Activated T-cell treated with anti-CD3 and anti-CD28 coated beads for 4 hours (primary cell): ENCODE data around the gene ALDH1L2.
"Not testable (repeated sequence)": the region's sequence is repeated elsewhere in the genome, so short reads cannot be mapped to it uniquely, and the experiment has no call there.

Source experiments
- DNase-seq: peaks from one replicate; pipeline ENCODE4 v3.0.0-alpha.2; 2020

ALDH1L2 gene

DNA sequence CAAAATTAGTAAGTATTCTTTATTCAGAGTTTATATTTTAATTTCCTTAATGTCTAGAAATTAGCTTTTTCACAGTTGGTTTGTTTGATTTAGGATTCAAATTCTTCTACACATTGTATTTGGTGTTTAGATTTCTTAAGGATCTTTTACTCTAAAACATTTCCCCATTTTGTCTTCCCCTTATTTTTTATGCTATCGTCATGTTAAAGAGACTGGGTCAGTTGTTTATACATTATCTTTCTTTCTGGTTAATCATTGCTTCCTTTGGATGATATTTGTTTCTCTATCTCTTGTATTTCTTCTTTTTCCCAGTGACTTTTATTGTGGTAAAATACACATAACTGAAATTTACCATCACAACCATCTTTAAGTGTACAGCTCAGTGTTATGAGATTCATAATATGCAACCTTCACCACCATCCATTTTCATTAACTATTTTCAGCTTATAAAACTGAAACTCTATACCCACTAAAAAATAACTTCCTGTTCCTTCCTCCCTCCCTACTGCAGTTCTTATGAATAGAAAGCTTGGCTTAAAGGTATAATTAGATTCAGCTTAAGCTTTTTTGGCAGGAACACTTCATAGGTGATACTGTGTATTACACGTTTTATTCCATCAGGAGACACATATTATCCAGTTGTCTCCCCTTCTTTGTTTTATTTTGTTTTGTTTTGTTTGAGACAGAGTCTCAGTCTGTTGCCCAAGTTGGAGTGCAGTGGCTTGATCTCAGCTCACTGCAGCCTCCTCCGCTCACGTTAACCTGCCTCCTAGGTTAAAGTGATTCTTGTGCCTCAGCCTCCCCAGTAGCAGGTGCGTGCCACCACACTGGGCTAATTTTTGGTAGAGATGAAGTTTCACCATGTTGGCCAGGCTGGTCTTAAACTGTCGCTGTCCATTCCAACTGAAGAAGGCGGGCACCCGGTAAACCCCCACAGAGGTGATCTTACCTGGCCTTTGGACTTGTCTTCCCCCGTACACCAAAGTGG lies 53.1 kb downstream of the ALDH1L2 start:
- no peak for DNase-seq

DNA sequence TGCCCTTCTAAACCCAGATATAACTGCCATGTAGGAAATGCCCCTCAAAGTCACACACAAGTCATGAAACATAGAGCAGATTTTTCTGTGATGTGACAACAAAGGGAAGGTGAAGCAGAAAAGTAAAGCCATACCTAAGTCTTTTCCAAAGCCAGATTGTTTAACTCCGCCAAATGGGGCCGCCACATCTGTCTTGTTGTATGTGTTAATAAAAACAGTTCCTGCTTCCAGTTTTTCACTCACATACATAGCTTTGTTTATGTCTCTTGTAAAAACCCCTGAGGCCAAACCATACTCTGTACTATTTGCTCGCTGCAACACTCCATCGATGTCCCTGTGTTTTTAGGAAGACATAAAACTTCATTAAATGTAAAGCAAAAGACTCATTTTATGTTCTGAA lies 57.8 kb downstream of the ALDH1L2 start:
- no peak for DNase-seq

DNA sequence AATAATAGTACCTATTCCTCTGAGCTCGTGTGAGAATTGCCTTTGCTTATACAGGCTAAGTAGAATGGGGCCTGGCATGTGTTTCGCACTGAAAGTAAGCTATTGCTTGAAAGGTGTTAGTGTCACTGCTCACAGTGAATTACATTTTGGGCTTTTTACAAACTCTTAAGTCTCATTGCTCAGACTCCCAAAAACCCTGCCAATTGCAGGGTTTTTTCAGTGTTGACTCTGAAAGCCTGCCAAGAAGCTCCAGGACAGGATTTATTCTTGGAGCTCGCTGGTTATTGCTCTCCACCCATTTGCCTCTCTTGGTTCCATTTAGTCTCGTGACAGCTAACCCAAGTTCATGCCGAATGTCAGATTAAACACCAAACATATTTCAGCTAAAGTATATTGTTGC lies 58.4 kb downstream of the ALDH1L2 start:
- no peak for DNase-seq

DNA sequence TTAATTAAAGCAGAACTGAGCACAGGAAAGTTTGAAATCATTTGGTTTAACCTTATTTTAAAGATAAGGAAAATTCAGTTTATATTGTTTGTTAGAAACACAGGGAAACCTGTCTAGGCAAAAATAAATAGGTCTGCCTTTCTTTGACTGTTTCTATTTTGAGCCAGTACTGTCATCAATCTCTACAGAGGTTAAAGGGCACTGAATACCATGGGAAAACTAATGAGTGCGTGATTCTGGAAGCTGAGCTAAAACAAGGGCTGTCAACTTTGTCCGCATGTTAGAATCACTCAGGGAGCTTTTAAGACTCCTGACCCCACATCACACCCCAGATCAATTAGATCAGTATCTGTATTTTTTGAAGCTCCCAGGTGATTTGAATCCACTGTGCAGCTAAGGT lies 59.3 kb downstream of the ALDH1L2 start:
- DNase-seq: no peak

DNA sequence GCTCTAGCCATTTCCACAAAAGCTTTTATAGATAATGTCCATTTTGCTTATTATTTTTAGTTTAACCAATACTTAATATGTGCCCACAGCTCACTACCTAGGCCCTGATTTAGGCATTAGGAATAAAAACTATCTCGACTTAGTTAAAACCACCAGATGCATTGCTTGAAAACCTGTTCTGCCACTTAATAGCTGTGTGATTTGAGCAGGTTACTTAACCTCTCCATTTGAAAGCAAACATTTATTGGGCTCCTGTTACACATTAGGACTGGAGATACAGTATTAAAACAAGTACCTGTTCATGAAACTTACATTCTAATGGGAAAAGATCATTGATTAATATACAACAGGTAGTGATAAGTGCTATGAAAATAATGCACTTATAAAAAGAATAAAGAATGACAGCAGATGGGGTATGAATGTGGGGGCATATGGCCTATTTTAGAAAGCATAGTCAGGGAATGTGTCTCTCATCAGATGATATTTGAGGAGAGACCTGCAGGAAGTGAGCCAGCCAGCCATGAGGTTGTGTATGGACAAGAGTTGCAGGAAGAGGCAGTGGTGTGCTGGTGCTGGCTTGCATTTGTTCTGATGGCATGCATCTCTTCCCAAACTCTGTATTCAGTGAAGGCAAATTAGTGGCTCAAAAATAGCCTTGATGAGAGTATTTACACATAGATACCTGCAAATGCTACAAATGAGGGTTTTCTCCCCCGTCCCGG lies 63.9 kb downstream of the ALDH1L2 start:
- DNase-seq: no peak

DNA sequence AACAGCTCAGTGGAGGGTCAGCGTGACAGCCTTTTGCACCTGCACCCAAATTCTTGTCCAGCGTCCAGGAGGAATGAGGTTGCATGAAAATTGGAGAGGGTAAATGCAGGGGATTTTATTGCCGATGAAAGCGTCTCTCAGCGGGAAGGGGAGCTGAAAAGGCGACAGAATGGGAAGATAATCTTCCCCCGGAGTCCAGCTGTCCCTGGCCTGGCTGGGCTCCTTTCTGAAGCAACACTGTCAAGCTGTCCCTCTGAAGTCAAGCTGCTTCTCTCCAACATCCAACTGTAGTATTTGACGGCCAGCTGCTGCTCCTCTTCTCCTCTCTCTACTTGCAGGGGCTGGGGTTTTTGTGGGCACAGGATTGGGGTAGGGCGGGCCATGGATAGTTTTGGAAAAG lies 65.5 kb downstream of the ALDH1L2 start:
- DNase-seq: no peak

DNA sequence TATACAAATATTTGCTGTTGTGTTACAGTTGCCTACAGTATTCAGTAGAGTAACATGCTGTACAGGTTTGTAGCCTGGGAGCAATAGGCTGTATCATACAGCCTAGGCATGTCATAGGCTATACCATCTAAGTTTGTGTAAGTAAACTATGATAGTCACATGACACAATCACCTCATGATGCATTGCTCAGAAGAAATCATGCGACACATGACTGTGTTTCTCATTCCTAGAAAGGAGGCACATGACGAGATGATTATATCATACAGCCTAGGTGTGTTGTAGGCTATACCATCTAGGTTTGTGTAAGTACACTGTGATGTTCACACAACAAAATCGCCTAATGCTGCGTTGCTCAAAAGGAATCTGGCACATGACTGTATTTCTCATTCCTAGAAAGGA lies 66.2 kb downstream of the ALDH1L2 start:
- DNase-seq: no peak

DNA sequence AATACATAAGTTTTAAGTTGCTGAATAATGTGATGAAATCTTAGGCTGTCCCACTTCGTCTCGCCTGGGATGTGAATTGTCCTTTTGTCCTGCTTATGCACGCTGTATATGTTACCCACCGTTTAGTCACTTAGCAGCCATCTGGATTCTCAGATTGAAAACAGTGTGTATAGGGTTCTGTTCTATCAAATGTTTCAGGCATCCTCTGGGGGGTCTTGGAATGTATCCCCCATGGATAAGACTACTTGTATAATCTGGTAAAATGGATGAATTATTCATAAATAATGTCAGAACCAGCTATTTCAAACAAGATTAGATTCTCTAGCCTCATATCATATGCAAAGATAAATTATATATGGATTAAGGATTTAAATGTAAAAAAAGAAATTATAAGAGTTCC lies 68.7 kb downstream of the ALDH1L2 start:
- no peak for DNase-seq

DNA sequence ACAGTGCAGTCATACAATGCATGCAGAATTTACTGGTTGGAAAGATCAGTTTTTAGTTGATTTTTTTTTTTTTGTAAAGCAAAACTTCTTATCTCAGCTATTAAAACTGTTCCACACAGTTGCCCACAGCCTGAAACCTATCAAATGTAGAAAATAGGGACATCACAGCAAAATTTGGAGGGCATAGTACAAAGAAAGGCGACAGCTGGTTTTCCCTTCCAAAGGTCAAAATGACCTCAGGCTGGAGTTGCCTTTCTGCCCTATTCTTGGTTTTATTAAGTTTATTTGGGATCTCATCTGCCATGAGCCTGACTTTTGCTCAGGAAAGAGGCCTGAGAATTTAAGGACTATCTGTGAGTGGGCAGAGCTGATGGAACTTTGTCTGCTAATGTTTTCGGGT lies 69.7 kb downstream of the ALDH1L2 start:
- DNase-seq: no peak

DNA sequence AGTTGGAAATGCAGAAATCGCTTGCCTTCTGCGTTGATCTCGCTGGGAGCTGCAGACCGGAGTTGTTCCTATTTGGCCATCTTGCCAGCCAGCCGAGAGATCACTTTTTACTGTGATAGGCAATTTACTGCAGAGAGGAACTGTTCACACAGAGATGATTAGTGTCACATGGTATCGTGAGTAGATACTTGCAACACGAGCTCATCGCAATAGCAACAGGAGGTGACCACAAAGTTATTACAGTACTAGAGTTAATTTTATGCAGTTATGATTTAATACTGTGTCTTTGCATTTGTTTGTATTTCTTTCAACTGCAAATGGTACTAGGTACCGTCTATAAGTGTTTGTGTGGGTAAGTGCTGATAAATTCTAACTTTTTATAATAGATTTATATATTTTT lies 70.4 kb downstream of the ALDH1L2 start:
- DNase-seq: no peak

DNA sequence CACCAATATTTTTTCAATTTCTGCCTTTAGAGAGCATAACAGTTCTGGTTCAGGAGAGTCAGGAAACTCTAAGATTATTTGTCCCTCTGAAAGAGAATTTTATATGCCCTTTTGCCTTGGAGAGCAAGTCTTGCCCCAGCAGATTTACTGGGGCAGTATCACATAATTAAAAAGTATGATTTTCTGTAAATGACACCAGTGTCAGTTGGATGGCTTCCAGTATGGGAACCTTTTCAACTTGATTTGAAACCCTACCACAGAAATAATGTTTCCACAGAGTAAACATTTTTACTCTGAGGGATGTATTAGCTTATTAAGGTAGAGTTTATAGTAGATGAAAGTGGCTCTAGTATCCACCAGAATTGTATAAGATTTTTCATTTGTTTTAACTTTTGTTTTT lies 82.8 kb downstream of the ALDH1L2 start:
- DNase-seq: no peak

DNA sequence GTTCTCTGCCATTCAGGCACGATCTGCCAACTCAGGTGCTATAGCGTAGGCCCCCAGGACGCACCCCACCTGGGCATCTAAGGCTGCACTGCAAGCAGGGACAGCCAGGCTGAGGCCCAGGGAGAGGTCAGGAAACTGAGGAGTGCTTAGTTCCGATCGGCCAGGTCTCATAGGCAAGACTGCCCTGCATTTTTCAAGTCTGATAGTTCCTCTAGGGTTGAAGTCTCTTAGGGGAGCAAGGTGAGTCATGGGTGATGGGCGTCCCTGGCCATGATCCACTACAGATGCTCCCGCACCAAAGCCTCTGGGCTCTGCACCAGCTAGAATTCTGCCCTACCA lies 84.9 kb downstream of the ALDH1L2 start:
- no peak for DNase-seq

DNA sequence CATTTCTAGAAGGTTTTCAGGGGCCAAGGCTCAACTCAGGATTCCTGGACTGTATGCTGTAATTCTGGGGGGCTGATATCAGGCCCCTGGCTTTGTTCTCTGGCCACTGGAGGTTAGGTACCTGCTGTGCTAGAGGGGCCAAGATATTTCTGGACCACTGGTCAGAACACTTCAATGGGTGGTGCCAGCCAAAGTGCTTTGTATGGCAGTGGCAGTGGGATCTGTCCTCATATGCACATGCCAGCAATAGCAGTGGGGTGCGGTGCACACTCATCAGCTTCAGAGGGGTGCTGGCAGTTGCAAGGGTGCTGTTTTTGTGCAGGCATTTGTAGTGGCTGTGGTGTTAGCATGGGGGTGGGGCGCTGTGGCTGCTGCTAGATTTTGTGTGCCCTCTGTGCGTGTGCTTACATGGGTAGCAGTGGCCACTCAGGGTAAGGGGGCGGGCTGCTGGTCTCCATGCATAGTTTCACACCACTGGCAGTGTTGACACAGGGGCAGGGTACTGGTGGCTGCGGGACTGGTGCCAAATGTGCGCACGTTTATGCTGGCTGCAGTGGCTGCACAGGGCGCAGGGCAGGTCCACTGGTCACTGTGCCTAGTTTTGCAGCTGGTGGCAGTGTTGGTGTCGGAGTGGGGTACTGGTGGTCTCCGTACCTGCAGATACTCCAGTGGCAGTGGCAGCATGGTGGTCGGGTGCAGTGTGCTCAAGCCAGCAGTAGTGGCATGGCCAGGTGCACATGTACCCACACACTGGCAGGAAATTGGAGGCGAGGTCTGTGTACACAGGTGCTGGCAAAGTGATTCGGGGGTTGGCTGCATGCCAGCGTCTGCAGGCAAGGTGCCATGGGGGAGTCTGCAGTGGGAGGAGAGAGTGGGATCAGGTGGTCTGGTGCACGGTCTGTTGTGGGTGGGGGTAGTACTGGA lies 85.6 kb downstream of the ALDH1L2 start:
- DNase-seq: no peak

DNA sequence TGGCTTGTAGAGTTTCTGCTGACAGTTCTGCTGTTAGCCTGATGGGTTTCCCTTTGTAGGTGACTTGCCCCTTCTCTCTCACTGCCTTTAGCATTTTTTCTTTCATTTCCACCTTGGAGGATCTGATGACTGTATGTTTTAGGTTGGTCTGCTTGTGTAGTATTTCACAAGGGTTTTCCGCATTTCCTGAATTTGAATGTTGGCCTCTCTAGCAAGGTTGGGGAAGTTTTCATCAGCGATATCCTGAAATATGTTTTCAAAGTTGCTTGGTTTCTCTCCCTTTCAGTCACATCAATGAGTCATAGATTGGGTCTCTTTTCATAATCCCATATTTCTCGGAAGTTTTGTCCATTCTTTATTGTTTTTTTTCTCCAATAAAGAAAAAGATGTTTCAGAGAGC lies 86.7 kb downstream of the ALDH1L2 start:
- DNase-seq: no peak

DNA sequence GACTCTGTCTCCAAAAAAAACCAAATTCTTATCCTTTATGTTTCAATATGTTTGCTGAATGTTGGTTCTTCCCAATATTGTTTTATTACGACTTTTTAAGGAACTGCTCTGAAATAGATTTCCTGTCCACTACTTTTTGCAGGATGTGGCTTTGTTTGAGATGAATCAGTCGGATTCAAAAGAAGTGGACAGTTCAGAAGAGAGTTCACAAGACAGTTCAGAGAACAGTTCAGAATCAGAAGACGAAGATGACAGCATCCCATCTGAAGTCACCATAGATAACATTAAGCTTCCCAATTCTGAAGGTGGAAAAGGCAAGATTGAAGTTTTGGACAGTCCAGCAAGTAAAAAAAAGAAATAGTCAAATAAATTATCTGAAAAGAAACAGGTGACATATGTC lies 89.9 kb downstream of the ALDH1L2 start:
- DNase-seq: no peak

DNA sequence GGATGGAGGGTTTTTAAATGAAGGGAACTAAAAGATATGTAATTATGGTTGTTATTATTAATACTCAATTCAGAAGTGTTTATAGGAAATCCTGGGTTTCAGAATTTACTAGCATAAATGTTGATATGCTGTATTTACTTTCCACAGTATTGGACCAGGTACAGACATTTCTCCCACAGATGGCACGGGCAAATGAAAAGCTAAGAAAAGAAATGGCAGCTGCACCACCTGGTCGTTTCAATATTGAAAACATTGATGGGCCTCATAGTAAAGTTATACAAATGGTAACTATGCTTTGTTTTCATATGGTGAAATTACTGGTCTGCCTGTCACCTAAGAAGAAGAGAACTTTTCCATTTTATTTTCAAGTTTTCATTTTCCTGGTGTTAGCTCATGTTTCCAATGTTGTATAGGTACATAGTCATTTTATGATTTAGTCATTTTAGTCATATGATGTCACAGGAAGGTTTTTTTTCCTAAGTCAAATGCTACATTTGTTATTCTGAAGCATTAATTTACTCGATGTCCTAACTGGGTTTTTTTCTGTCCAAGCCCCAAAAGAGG lies 92.6 kb downstream of the ALDH1L2 start:
- no peak for DNase-seq

DNA sequence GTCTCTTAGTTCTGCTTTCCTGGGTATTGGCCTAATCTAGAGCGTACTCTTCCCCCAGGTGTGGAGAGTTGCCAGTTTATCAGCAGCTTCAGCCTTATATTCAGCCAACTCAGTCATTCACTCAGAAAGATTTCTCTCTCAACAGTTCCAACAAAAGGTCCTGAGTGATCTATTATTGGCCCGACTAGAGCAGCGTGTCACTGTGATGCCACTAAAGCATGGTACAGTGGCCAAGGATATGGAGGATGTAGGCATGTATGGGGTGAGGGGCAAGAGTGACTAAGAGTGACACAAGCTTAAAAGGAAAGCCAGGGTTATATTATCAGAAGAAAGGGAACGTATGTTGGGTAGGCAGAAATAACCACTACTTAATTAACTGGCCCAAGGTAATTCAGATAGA lies 93.3 kb downstream of the ALDH1L2 start:
- DNase-seq: no peak

DNA sequence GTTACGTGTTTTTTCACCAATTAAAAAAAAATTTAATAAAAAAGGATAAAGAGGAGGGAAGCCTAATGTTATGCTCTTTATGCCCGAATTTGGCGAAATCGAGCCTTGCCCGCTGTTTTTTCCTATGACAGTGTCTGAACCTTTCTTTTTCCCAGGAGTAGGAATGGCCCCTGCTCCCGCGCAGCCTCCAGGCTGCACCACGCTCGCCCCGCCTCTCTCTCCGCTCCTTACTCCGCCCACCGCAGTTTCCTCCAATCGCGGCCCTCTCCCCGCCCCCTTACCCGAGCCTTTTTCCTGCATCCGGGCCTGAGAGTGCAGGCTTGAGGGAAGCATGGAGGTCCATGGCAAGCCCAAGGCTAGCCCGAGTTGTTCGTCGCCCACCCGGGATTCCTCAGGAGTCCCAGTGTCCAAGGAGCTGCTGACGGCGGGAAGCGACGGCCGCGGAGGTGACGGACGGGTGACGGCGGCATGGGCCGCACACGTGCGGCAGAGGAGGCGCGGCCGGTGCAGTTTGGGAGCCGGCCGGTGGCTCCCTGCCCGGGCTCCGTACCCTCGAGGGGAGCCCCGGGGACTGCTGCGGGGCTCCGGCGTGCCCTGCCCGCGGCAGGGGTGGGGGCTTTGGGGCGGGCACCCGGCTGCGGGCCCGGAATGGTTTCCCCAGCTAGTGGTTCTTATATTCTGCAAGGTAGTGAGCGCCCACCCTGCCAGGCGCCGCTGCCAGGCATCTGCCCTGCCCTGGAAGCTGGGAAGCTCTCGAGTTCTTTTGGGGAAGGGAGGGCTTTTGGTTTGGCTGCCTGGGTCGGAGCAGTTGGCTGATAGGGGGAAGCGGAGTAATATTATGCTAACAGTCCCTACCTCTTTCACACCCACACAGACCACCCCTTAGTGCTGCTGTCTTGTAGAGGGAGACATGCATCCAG lies 98.0 kb downstream of the ALDH1L2 start, which contains the start of gene NOPCHAP1:
Gene NOPCHAP1, plus strand, starts transcription at position 295 of the 920 bp plus-strand sequence. Its CDS starts 37 bp downstream, at position 332.
- DNase-seq: peak; percentile 84

DNA sequence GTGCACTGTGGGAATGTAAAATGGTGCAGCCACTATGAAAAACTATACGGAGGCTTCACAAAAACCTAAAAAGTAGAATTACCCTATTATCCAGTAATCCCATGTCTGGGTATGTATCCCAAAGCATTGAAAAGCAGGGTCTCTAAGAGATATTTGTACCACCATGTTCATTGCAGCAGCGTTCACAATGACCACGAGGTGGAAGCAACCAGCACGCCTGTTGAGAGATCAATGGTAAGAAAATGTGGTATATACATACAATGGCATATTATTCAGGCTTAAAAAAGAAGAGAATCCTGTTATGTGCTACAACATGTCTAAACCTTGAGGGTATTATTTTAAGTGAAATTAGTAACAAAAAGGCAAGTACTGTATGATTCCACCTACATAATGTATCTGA lies 99.1 kb downstream of the ALDH1L2 start:
- DNase-seq: no peak

DNA sequence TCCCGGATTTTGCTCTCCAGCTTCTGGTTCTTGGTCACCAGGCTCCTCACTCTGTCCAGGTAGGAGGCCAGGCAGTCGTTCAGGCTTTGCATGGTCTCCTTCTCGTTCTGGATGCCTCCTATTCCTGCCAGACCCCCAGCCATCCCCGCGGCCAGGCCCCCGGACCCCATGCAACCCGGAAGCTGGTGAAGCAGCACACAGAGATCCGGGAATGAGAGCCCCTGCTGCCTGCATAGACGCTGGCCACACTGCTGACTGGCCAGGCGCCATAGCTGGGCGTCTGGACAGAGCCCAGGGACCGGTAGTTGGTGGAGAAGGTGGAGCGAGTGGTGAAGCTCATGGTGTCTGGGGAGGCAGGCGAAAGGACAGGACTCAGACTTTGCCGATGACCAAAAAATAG lies 106.6 kb downstream of the ALDH1L2 start:
- not testable (repeated sequence) for DNase-seq

DNA sequence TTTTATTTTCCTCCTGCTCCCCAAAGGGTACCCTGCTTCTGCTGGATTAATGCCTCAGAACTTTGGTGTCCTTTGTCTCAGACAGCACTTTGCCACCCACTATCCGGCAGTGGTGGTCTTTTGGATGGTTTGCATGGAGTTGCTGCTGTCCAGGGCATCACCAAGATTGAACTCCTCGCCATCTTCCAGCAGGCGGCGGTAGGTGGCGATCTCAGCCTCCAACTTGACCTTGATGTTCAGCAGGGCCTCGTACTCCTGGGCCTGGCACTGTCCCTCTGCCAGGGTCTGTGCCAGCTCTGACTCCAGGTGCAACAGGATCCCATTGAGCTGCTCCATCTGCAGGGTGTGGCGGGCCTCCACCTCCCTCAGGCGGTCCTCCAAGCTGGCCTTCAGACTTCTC lies 107.6 kb downstream of the ALDH1L2 start:
- no peak for DNase-seq
